Uterus (tissue), 4 donors: ENCODE data around the gene ATP11A. TPM values are rescaled to one million over a fixed set of nuclear protein-coding genes. Genes with fewer than 3 reads are reported as not detected.

ENCODE experiments used
- DNase-seq, 2 donors: peaks; one replicate each; pipeline ENCODE4 v3.0.0-alpha.2; 2019 to 2020
- H3K27ac ChIP-seq, 2 donors: fragments of 200-600 bp; sonication (generic); 1 replicate in 1 of 2; 2 replicates in 1 of 2; pipeline ENCODE4 v1.5.1; 2016 to 2018
- H3K27me3 ChIP-seq, 2 donors: fragments of 200-600 bp; sonication (generic); one replicate each; pipeline ENCODE4 v1.5.1; 2018 to 2019; ENCODE audit warnings: control low read depth in 1 of 2
- H3K36me3 ChIP-seq, 2 donors: fragments of 200-600 bp; sonication (generic); one replicate each; pipeline ENCODE4 v1.5.1; 2019; ENCODE audit warnings: control low read depth in 1 of 2
- H3K4me1 ChIP-seq, 2 donors: fragments of 200-600 bp; sonication (generic); one replicate each; pipeline ENCODE4 v1.5.1; 2018 to 2019; ENCODE audit warnings: control low read depth in 1 of 2
- H3K4me3 ChIP-seq, 2 donors: fragments of 200-600 bp; sonication (generic); 1 replicate in 1 of 2; 2 replicates in 1 of 2; pipeline ENCODE4 v1.5.1; 2018 to 2019; ENCODE audit warnings: mild to moderate bottlenecking in 1 of 2
- H3K9me3 ChIP-seq, 2 donors: fragments of 200-600 bp; sonication (generic); one replicate each; pipeline ENCODE4 v1.5.1; 2019; ENCODE audit warnings: control low read depth in 1 of 2
- POLR2A ChIP-seq, 2 donors: fragments of 450-650 bp; IDR thresholded peaks; one replicate each; pipeline ENCODE4 v1.6.1; 2016; ENCODE audit warnings: antibody characterized with exemption in 2 of 2, mild to moderate bottlenecking in 1 of 2, moderate library complexity in 1 of 2
- intact Hi-C: fragments of 100-400 bp; cut with DNase I; formaldehyde crosslinking; loops from one replicate; pipeline ENCODE4 v1.15.1; 2023; ENCODE audit warnings: low total_unique reads
- total RNA-seq, 4 donors: library from RNA; depleted of rRNA in 3 of 4; stranded (reverse); fragments of >200 nt in 3 of 4; gene quantifications; one replicate each; pipeline versions ENCODE4 v1.1.0 to v1.2.4, GENCODE V29; 2014 to 2023
- TF ChIP-seq, protein P1 (sequence below), 4 experiments: fragments of 200-600 bp in 2 of 4; fragments of 450-650 bp in 2 of 4; sonication (generic) in 2 of 4; IDR thresholded peaks; one replicate each; pipeline ENCODE4 v1.5.1; 2016 to 2019; ENCODE audit warnings: antibody characterized with exemption in 4 of 4, mild to moderate bottlenecking in 2 of 4, moderate library complexity in 1 of 4
- donor health status: DM: yes; HTN: yes; CAD: no.

The ATP11A gene
- total RNA-seq, 4 donors from 2014 or later = 12.8 to 149 (median 22.8) TPM

DNA sequence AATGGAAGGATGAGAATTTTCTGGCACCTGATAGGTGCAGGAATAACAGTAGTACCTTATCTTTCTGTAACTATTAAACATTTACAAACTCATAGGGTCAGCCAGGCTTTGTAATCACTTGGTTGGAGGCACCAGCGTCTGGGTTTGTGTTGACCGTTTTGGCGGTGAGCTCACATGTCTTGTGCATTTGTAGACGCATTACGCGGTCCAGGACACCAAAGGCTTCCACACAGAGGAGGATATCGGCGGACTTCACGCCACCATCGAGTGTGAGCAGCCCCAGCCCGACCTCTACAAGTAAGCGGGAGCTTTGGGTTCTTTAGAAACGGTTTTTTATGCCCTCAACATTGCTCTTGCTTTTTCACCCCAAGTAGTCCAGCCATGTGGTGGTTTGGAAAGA lies 129.3 kb downstream of the ATP11A start:
- Histone ChIP-seq H3K36me3 (no peaks in the 10 kb centered on the region), H3K9me3 (no peaks in the 10 kb centered on the region), H3K27me3 (no peaks in the 10 kb centered on the region), H3K27ac (no peak overlapping the region), H3K4me1 (no peaks in the 10 kb centered on the region), H3K4me3 (no peak overlapping the region)
- TF ChIP-seq, protein P1, sequence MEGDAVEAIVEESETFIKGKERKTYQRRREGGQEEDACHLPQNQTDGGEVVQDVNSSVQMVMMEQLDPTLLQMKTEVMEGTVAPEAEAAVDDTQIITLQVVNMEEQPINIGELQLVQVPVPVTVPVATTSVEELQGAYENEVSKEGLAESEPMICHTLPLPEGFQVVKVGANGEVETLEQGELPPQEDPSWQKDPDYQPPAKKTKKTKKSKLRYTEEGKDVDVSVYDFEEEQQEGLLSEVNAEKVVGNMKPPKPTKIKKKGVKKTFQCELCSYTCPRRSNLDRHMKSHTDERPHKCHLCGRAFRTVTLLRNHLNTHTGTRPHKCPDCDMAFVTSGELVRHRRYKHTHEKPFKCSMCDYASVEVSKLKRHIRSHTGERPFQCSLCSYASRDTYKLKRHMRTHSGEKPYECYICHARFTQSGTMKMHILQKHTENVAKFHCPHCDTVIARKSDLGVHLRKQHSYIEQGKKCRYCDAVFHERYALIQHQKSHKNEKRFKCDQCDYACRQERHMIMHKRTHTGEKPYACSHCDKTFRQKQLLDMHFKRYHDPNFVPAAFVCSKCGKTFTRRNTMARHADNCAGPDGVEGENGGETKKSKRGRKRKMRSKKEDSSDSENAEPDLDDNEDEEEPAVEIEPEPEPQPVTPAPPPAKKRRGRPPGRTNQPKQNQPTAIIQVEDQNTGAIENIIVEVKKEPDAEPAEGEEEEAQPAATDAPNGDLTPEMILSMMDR (IDR thresholded peaks at IDR 0.05) = no peak
- no peak for TF ChIP-seq POLR2A (IDR thresholded peaks at IDR 0.05)
- intact Hi-C loops = no loop called here
- no peak for DNase-seq

DNA sequence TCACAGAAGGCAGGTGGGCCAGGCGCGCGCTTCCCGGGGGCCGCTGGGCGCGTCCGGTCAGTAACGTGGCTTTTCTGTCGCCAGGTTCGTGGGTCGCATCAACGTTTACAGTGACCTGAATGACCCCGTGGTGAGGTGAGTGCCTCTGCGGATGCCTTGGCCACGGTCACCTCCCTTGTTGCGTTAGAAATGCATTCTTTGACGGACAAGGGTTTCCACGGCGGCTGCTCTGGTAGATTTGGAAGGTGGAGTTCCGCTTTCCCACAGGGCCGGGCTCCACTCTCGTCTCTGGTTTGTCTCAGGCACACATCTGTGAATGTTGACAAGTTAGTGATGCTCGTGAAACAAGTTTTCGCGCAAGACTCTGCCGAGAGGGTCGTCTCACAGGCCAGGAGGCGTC lies 130.0 kb downstream of the ATP11A start:
- DNase-seq = no peak
- no peak overlapping the region for H3K4me3 ChIP-seq
- H3K4me1 ChIP-seq = no peaks in the 10 kb centered on the region
- no peaks in the 10 kb centered on the region for H3K27me3 ChIP-seq
- H3K9me3 ChIP-seq = no peaks in the 10 kb centered on the region
- H3K27ac ChIP-seq = no peak overlapping the region
- no peak for TF ChIP-seq POLR2A (IDR thresholded peaks at IDR 0.05)
- TF ChIP-seq, protein P1 (IDR thresholded peaks at IDR 0.05) = no peak
- no peaks in the 10 kb centered on the region for H3K36me3 ChIP-seq
- intact Hi-C loops = no loop called here

DNA sequence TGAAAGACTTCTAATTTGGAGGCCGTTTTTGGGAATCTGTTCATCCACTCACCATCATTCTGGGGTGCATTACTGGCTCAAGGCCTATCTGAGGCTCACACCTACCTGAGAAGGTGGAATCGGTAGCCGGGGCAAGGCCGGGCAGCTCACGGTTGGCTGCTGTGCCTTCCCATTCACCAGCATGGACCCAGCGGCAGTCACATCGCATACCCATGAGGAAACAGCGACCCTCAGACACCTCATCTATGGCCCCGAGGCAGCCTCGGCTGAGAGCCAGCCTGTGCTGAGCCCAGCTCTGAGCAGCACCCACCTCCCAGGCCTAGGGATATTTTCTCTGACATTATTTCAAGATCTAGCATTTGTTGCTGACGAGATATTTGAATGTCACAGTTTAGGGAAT lies 130.5 kb downstream of the ATP11A start:
- intact Hi-C loops = no loop called here

DNA sequence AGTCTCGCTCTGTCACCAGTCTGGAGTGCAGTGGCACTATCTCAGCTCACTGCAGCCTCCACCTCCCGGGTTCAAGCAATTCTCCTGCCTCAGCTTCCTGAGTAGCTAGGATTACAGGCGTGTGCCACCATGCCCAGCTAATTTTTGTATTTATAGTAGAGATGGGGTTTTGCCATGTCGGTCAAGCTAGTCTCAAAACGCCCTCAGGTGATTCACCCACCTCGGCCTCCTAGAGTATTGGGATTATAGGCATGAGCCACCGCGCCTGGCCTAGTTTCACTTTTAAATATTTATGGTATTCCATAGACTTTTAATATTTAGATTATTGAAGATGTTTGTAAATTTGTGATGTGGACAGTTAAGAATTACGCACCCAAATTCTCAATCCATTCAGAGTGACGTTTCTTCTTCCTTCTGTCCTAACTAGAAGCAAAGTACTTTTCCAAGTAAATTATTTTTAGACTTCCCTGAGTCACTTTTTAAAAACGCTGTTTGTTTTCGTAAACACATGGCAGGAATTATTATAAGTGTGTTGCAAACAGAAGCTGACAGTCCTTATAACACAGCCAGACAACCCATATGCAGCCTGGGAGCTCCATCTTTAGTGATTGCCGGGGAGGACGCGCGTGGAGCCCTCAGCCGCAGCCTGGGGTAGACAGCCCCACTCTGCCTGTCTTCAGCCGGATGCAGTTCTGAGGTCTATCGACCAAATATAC lies 131.7 kb downstream of the ATP11A start:
- TF ChIP-seq POLR2A (IDR thresholded peaks at IDR 0.05) = no peak
- TF ChIP-seq, protein P1 (IDR thresholded peaks at IDR 0.05) = no peak
- Histone ChIP-seq H3K27me3 (no peaks in the 10 kb centered on the region), H3K9me3 (no peaks in the 10 kb centered on the region), H3K4me3 (no peak overlapping the region), H3K27ac (no peak overlapping the region), H3K36me3 (no peaks in the 10 kb centered on the region), H3K4me1 (no peaks in the 10 kb centered on the region)
- intact Hi-C loops = no loop called here
- DNase-seq = no peak

More for the DNA sequence above, 130.5 kb downstream of the ATP11A start:
- Histone ChIP-seq H3K27me3 (no peaks in the 10 kb centered on the region), H3K9me3 (no peaks in the 10 kb centered on the region), H3K4me1 (no peaks in the 10 kb centered on the region), H3K27ac (no peak overlapping the region), H3K4me3 (no peak overlapping the region), H3K36me3 (no peaks in the 10 kb centered on the region)
- no peak for DNase-seq
- TF ChIP-seq, protein P1 (IDR thresholded peaks at IDR 0.05) = no peak
- no peak for TF ChIP-seq POLR2A (IDR thresholded peaks at IDR 0.05)

DNA sequence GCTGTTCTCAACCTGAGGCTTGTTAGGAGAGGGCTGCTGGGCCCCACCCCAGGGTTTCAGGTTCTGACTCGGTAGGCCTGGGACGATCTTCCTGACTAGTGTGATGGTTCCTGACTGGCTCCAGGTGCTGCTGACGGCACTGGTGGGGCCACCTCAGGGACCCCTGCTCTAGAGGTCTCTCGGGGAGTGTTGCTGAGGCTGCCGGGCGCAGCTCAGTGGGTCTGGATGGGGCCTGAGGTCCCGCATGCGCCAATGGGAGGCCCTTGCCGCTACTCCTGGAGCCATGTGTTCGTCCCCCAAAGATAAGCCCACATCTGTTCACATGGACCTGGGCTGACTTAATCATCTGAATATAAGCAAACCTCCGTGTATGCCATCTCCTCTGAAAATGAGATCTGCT lies 133.0 kb downstream of the ATP11A start:
- intact Hi-C loops = no loop called here

More for the DNA sequence above, 133.0 kb downstream of the ATP11A start:
- Histone ChIP-seq H3K36me3 (no peaks in the 10 kb centered on the region), H3K4me1 (no peaks in the 10 kb centered on the region), H3K9me3 (no peaks in the 10 kb centered on the region), H3K27me3 (no peaks in the 10 kb centered on the region), H3K4me3 (no peak overlapping the region), H3K27ac (no peak overlapping the region)
- DNase-seq = peak in 1 of 2 donors; percentile 3
- TF ChIP-seq POLR2A (IDR thresholded peaks at IDR 0.05) = no peak
- TF ChIP-seq, protein P1 (IDR thresholded peaks at IDR 0.05) = no peak
